GM18498 (cell line): ENCODE data around the gene ST6GALNAC6.
"Not testable (repeated sequence)": the region's sequence is repeated elsewhere in the genome, so short reads cannot be mapped to it uniquely, and the experiment has no call there.

Experiments used
- ATAC-seq: cut with Tn5 transposase; IDR thresholded peaks from one replicate; pipeline ENCODE4 v1.9.1; 2021; ENCODE audit warnings: mild to moderate bottlenecking, moderate library complexity; ENCODE audit not compliant: unreplicated experiment

Gene ST6GALNAC6

GRCh38 chr9:127875306-127875966 lies 24.0 kb downstream of the ST6GALNAC6 start:
- no peak for ATAC-seq

GRCh38 chr9:127874301-127875221 lies 24.8 kb downstream of the ST6GALNAC6 start:
- ATAC-seq, result no peak

GRCh38 chr9:127873886-127874285 lies 25.5 kb downstream of the ST6GALNAC6 start:
- ATAC-seq, result no peak

- ATAC-seq, result no peak
Measured at GRCh38 chr9:127873223-127873691, 26.1 kb downstream of the ST6GALNAC6 start.

- ATAC-seq, result no peak
Measured at GRCh38 chr9:127872369-127873222, 26.8 kb downstream of the ST6GALNAC6 start.

GRCh38 chr9:127871531-127871930 lies 27.9 kb downstream of the ST6GALNAC6 start:
- ATAC-seq, result no peak

GRCh38 chr9:127870887-127871286 lies 28.5 kb downstream of the ST6GALNAC6 start:
- ATAC-seq, result no peak

GRCh38 chr9:127870153-127870491 lies 29.3 kb downstream of the ST6GALNAC6 start:
- not testable (repeated sequence) for ATAC-seq

- ATAC-seq, result peak; percentile 73
Measured at GRCh38 chr9:127869310-127870152, 29.9 kb downstream of the ST6GALNAC6 start.

GRCh38 chr9:127868278-127868902 lies 31.0 kb downstream of the ST6GALNAC6 start:
- no peak for ATAC-seq

- no peak for ATAC-seq
Measured at GRCh38 chr9:127867356-127868277, 31.8 kb downstream of the ST6GALNAC6 start.

GRCh38 chr9:127866535-127866934 lies 32.9 kb downstream of the ST6GALNAC6 start:
- ATAC-seq, result no peak

- ATAC-seq, result no peak
Measured at GRCh38 chr9:127865645-127866464, 33.5 kb downstream of the ST6GALNAC6 start.

GRCh38 chr9:127863191-127863621 lies 36.2 kb downstream of the ST6GALNAC6 start:
- no peak for ATAC-seq

GRCh38 chr9:127862075-127863011 lies 37.1 kb downstream of the ST6GALNAC6 start:
- no peak for ATAC-seq

GRCh38 chr9:127860779-127861178 lies 38.6 kb downstream of the ST6GALNAC6 start:
- ATAC-seq, result no peak

- ATAC-seq, result no peak
Measured at GRCh38 chr9:127860260-127860659, 39.1 kb downstream of the ST6GALNAC6 start.
